Measurements from ENCODE around the gene PLXNA4.

Gene PLXNA4

DNA sequence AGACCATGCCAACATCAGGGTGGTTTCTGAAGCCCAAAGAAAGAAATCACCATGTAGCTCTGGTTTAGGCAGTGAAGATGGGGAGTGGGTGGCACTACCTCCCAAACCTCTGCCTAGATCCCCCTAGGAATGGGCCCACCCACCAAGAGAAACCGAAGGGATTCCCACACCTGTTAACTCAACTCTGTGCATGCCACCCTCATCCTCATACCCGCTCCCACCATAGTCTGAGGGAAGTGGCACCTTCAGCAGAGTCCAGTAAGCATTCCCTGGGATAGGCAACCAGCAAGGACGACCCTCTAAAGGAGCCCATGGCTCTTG is 1.7 kb upstream of the PLXNA4 start:
- Mint-ChIP-seq H3K27me3 (peaks cover 75% of the 10 kb centered on the region), H3K9me3 (no peaks in the 10 kb centered on the region), H3K36me3 (no peaks in the 10 kb centered on the region), H3K4me1 (peaks cover 7% of the 10 kb centered on the region), H3K4me3 (peak overlapping the region; percentile 51), H3K27ac (no peak overlapping the region)
- no peak for ATAC-seq

DNA sequence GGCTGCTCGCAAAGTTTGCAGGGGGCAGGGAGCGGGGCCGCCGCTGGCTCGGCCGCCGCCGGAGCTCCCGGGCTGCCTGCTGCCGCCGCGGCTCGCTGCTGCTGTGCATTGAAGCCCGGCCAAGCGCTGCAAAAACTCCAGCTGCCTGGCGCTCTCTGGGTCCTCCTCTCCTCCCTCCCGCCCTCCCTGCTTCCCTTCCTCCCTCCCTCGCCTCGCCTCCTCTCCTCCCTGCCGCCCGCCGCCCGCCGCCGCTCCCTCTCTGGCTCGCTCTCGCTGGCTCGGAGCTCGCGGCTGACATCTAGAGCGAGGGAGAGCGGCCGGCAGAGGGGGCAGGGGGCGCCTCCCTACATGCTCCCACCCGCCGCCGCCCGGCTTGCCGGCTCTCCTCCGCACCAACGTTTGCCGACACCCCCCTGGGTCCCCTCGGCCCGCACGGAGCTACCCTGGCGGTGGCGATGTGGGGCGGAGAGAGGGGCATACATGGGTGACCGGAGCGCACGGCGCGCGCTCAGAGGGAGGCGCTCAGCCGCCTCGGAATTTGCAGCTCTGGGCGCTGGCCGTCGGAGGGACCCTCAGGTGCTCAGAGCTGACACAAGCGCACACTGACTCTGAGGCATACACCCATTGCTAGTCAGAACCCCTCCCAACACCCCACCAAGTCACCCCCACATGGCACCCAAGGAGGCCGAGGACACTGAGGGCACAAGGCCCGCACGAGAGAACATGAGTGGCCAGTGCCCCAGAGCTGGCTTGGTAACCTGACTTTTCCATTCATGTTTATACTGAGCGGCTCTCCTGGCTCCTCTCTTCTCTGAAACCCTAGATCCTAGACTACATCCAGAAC is 1.2 kb upstream of the PLXNA4 start:
- H3K27ac Mint-ChIP-seq = no peak overlapping the region
- peaks cover 81% of the 10 kb centered on the region for H3K27me3 Mint-ChIP-seq
- no peaks in the 10 kb centered on the region for H3K9me3 Mint-ChIP-seq
- ATAC-seq = no peak
- H3K4me1 Mint-ChIP-seq = peaks cover 7% of the 10 kb centered on the region
- peak overlapping the region; percentile 51 for H3K4me3 Mint-ChIP-seq
- no peaks in the 10 kb centered on the region for H3K36me3 Mint-ChIP-seq

DNA sequence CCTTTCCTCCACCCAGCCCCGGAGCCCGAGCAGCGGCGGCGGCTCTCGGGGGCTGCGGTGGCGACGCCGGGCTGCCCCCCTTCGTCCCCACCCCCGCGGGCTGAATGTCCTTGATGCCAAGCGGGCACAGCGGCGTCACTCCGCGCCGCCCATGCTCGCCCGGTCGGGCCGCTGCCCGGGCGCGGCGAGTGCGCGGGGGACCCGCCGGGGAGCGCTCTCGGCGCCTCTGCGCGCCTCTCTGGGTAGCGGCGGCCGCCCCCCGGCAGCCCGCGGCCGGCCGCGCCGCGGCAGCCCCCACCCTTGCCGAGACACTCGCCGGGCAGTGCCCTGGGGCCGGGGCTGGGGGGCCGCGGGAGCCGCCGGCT is 433 bp upstream of the PLXNA4 start:
- peaks cover 78% of the 10 kb centered on the region for H3K27me3 Mint-ChIP-seq

DNA sequence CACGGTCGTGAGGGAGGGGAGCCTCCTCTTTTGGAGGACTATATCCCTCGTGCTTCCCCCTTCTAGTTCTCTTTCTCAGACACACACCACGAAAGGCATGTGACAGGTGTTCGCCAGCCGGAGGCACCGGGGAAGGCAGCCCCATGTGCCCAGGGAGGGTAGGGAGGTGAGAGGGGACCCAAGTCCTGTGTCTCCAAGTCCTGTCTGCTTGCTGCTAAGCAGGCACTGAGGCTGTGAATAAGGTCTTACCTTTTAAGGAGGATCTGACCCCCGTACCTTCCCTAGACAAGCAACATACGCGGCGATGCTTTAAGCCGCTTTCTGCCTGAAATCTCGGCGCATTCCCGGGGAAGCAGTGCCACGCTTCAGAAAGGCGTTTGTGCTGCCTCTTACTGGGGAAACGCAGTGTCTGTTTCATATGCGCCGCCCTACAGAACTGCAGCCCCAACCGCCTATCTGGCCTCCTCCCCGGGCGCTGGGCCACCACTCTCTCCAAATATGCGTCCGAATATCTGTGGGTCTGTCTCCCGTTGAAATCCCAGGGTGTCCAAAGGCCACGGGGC is 770 bp downstream of the PLXNA4 start:
- no peaks in the 10 kb centered on the region for H3K36me3 Mint-ChIP-seq
- H3K27ac Mint-ChIP-seq = no peak overlapping the region
- peaks cover 77% of the 10 kb centered on the region for H3K27me3 Mint-ChIP-seq
- peaks cover 7% of the 10 kb centered on the region for H3K4me1 Mint-ChIP-seq
- ATAC-seq = no peak
- no peaks in the 10 kb centered on the region for H3K9me3 Mint-ChIP-seq
- H3K4me3 Mint-ChIP-seq = no peak overlapping the region

More for the DNA sequence above, 433 bp upstream of the PLXNA4 start:
- Mint-ChIP-seq H3K9me3 (no peaks in the 10 kb centered on the region), H3K27ac (no peak overlapping the region), H3K4me3 (no peak overlapping the region), H3K36me3 (no peaks in the 10 kb centered on the region), H3K4me1 (peaks cover 7% of the 10 kb centered on the region)
- ATAC-seq = no peak

DNA sequence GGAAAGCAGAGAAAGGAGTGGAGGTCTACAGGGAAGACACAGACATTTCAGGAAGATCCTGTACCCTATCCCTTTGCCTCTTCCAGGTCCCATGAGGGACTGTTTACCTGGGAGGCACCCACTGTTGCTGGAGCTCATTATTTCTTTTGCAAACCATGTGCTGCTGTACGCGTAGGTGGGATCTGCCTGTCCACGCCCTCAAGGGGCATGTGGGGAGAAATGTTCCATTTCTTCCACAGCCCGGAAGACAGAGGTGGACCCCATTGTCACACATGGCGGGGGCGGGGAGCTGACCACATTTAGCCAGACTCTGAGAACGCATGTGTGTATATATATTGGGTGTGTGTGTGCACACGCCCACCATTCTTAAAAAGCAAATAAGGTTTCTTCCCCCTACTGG is 2.0 kb downstream of the PLXNA4 start:
- Mint-ChIP-seq H3K27ac (no peak overlapping the region), H3K27me3 (peaks cover 75% of the 10 kb centered on the region), H3K9me3 (no peaks in the 10 kb centered on the region), H3K4me1 (peaks cover 7% of the 10 kb centered on the region), H3K4me3 (no peak overlapping the region), H3K36me3 (no peaks in the 10 kb centered on the region)
- no peak for ATAC-seq

DNA sequence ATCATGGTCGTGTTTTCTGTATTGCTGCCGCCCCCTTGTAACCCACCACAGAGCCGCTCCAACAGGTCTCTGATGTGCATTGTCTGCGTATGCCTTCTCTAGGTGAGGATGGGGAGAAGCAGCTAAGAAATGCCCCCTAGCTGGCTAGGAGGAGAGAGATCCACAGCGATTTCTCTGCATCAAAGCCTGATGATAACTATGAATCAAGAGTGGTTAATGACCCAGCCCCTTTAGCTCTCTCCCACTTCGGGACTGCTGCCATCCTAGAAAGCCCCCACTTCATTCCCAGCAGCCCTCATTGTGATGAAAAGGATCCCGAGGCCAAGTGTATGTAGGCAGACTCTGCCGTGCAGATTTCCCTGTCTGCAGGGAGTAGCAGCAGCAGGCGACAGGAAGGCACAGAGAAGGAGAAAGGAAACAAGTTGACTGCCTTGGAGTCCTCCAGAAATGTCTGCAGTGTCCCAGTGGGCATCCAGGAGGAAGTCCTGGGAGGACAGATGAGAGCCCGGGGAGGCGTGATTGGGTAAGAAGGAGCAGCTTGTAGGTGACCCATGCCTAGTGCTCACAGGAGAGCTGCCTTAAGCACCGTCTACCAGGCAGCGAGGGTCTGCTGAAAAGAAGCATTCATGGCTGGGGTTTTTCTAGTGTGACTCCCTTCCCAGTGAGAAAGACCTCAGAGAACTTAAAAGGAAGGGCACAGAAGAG is 2.9 kb downstream of the PLXNA4 start:
- Mint-ChIP-seq H3K9me3 (no peaks in the 10 kb centered on the region), H3K4me1 (peaks cover 7% of the 10 kb centered on the region), H3K36me3 (no peaks in the 10 kb centered on the region), H3K4me3 (no peak overlapping the region), H3K27me3 (peaks cover 75% of the 10 kb centered on the region), H3K27ac (no peak overlapping the region)
- ATAC-seq = no peak

DNA sequence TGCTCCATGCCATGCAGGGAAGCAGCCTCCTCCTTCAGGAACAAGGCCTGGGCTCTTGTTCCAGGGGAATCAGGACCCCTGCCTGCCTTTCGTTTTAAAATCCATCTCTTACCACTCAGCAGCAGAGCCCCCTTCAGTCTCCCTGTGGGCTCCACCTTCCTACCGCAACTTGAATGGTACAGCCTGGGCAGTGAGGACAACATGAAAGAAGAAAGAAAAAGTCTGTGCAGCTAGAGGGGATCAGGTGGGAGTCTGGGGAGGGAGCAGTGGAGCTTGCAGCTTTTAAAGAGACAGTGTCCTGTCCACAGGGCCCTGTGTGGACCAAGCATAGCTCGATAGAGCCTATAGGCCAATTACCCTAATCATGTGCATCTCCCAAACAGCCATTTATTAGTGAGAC is 3.7 kb downstream of the PLXNA4 start:
- Mint-ChIP-seq H3K9me3 (no peaks in the 10 kb centered on the region), H3K4me1 (peaks cover 7% of the 10 kb centered on the region), H3K27ac (no peak overlapping the region), H3K36me3 (no peaks in the 10 kb centered on the region), H3K27me3 (peaks cover 71% of the 10 kb centered on the region), H3K4me3 (no peak overlapping the region)
- ATAC-seq = no peak

DNA sequence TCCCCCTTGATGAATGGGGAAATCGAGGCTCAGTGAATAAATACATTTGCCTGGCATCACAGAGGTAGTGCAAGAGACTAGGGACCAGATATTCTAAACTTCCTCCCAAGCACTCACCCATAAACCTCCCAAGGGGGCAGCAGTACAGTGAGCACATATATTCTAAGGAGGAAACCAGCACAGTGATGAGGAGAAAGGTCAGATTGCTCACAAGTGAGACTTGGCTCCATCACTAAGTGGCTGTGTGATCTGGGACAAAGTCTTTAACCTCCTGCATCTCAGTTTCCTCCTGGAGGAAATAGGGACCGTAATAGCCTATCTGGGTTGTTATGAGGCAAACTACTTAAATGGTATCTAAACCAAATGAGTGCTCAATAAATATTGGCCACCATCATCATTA is 4.3 kb downstream of the PLXNA4 start:
- peaks cover 68% of the 10 kb centered on the region for H3K27me3 Mint-ChIP-seq
- H3K4me3 Mint-ChIP-seq = no peak overlapping the region
- H3K4me1 Mint-ChIP-seq = peaks cover 7% of the 10 kb centered on the region
- no peak for ATAC-seq
- H3K36me3 Mint-ChIP-seq = no peaks in the 10 kb centered on the region
- H3K9me3 Mint-ChIP-seq = no peaks in the 10 kb centered on the region
- no peak overlapping the region for H3K27ac Mint-ChIP-seq

DNA sequence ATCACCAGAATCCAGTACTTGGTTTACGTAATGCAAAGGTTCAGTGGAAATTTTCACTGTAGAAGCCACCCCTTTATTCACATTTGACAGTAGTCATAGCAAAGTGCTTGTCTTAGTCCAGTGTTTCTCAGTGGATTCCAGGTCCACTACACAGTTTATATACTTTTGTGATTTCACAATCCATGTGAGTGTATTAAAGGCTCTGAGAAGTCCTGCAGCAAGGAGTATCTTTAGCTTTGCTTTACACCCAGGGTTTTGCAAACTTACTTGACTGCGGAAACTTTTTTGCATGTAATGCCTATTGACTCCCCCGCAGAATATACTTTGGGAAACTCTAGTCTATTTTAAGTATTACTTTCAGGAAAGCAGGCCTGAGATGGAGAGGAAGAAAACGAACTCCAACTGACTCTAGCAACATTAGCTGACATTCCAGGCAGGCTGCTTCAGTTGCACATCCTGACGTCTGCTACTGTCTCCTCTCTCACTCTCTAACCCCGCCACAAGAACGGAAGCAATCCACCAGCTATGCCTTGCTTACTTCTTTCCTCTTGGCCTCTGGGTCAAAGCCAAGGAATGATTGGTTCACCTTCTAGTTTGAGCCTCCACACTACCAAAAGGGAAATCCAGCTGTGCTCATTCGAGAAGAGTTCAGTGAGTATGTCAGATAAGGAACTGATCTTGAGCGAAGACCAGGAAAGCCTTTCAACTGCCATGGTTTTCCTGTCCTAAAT is 6.2 kb downstream of the PLXNA4 start:
- Mint-ChIP-seq H3K4me1 (peaks cover 2% of the 10 kb centered on the region), H3K36me3 (no peaks in the 10 kb centered on the region), H3K27me3 (peaks cover 74% of the 10 kb centered on the region), H3K27ac (no peak overlapping the region), H3K9me3 (no peaks in the 10 kb centered on the region), H3K4me3 (no peak overlapping the region)
- no peak for ATAC-seq

DNA sequence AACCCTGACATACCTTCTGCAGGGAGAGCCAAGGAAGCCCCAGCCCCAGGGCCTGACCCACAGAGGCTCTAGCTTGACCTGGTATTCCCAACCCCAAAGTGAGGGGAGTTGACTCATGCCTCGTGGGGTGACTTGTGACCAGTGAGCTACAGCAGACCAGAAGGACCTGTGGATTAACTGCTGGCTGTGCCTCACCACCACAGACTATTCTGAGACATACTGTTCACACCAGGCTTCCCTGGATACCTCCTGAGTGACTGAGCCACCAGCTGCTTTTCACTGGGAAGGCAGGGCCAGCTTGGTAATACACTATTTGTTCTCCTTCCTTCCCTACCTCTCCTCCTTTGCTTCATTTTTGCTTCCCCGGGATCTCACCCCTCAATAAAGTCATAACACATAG is 7.3 kb downstream of the PLXNA4 start:
- Mint-ChIP-seq H3K9me3 (peaks cover 3% of the 10 kb centered on the region), H3K36me3 (peaks cover 6% of the 10 kb centered on the region), H3K27ac (no peak overlapping the region), H3K4me1 (no peaks in the 10 kb centered on the region), H3K27me3 (peaks cover 74% of the 10 kb centered on the region), H3K4me3 (no peak overlapping the region)
- no peak for ATAC-seq

DNA sequence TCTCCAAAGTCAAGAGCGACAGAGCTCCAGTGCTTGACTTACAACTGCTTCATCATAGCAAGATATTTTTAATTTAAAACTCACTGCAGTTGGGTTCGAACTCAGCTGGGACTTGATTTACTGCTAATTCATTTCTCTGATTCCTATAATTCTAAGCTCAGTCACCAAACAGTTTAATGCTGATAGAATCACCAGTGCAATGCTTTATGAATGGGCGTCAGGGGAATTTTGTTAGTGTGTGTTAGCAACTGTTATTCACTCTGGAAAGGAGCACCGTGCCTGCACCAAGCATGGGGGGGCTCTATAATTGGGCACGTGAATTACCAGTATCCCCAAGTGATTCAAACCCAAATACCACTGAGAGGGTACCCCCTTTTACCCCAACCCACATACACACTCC is 10.4 kb downstream of the PLXNA4 start:
- Mint-ChIP-seq H3K27ac (no peak overlapping the region), H3K36me3 (peaks cover 6% of the 10 kb centered on the region), H3K27me3 (peaks cover 76% of the 10 kb centered on the region), H3K9me3 (peaks cover 21% of the 10 kb centered on the region), H3K4me3 (no peak overlapping the region), H3K4me1 (no peaks in the 10 kb centered on the region)
- no peak for ATAC-seq

DNA sequence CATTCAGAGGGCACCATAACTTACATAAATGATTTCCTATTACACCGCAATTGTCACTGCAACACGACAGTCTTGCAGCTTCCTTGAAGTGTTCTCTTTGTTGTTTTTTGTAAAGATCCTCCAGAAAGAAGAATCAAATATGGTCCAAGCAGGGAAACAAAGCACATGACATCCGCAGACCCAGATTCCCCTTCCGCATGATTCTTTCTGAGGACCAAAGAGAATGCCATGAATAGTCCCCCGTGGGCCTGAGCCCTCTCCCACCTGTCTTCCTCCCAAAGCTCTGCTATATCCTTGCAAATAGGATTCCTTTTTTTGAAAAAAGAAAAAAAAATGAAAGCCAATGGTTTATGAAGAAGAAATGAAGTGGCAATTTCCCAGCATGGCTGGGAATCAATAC is 10.8 kb downstream of the PLXNA4 start:
- Mint-ChIP-seq H3K27me3 (peaks cover 76% of the 10 kb centered on the region), H3K4me3 (no peak overlapping the region), H3K27ac (no peak overlapping the region), H3K36me3 (peaks cover 6% of the 10 kb centered on the region), H3K9me3 (peaks cover 21% of the 10 kb centered on the region), H3K4me1 (no peaks in the 10 kb centered on the region)
- ATAC-seq = no peak

DNA sequence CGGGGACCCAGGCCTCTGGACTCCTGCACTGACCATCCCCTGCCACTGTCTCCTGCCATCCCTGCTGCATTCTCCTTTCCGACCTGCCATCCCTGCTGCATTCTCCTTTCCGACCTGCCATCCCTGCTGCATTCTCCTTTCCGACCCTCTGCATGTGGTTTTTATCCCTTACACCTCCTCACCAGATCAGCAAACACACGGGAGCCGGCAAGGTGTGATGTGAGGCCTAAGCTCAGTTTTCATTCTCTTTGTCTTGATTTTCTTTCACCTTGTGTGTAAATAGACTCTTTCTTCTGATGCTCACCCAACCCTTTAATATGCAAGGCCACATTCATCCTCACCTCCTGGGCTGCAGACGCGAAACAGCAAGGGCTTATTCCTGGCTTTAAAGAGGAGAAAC is 11.4 kb downstream of the PLXNA4 start:
- Mint-ChIP-seq H3K36me3 (peaks cover 6% of the 10 kb centered on the region), H3K27ac (no peak overlapping the region), H3K9me3 (peaks cover 21% of the 10 kb centered on the region), H3K4me3 (no peak overlapping the region), H3K4me1 (no peaks in the 10 kb centered on the region), H3K27me3 (peaks cover 72% of the 10 kb centered on the region)
- no peak for ATAC-seq

DNA sequence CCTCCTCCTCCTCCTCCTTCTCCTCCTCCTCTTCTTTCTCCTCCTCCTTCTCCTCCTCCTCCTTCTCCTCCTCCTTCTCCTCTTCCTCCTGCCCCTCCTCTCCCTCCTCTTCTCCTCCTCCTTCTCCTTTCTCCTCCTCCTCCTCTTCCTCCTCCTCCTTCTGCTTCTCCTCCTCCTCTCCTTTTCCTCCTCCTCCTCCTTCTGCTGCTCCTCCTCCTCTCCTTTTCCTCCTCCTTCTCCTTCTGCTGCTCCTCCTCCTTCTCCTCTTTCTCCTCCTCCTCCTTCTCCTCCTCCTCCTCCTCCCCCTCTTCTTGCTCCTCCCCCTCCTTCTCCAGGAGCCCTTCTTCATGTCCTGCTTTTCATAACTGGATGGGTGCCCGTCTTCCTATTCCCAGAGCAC is 12.2 kb downstream of the PLXNA4 start:
- H3K9me3 Mint-ChIP-seq = peaks cover 21% of the 10 kb centered on the region
- no peaks in the 10 kb centered on the region for H3K4me1 Mint-ChIP-seq
- H3K27ac Mint-ChIP-seq = no peak overlapping the region
- H3K27me3 Mint-ChIP-seq = peaks cover 66% of the 10 kb centered on the region
- ATAC-seq = no peak
- H3K36me3 Mint-ChIP-seq = peaks cover 6% of the 10 kb centered on the region
- no peak overlapping the region for H3K4me3 Mint-ChIP-seq

DNA sequence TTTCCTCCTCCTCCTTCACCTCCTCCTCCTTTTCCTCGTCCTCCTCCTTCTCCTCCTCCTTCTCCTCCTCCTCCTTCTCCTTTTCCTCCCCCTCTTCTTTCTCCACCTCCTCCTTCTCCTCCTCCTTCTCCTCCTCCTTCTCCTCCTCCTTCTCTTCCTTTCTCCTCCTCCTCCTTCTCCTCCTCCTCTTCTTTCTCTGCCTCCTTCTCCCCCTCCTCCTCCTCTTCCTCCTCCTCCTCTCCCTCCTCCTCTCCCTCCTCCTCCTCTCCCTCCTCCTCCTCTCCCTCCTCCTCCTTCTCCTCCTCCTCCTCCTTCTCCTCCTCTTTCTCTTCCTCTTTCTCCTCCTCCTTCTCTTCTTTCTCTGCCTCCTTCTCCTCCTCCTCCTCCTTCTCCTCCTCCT is 13.6 kb downstream of the PLXNA4 start:
- Mint-ChIP-seq H3K4me1 (no peaks in the 10 kb centered on the region), H3K27ac (no peak overlapping the region), H3K36me3 (peaks cover 6% of the 10 kb centered on the region), H3K27me3 (peaks cover 55% of the 10 kb centered on the region), H3K4me3 (no peak overlapping the region), H3K9me3 (peaks cover 21% of the 10 kb centered on the region)
- ATAC-seq = no peak

Data from stimulated activated memory B cell treated with anti-CD40 and anti-IgM and Interleukin-4, amounts not matched to agents 10 μg/mL and 1 μg/mL and 100 μg/mL, for 72 hours (primary cell).